ENCODE data around the gene NFIA. TPM values are rescaled to one million over a fixed set of nuclear protein-coding genes. Genes with fewer than 3 reads are reported as not detected.

NFIA gene
- total RNA-seq, 1 experiment from 2014 or later, result 0.35 TPM

- Histone ChIP-seq H3K4me2 (ENCODE audit: insufficient read depth, insufficient read length, low read length) (no peak overlapping the region), H2AK5ac (ENCODE audit: insufficient read length, low read length) (no peak overlapping the region), H2BK15ac (ENCODE audit: low read depth, low read length) (no peak overlapping the region), H4K91ac (ENCODE audit: insufficient read length, low read depth, low read length) (no peak overlapping the region), H2BK120ac (ENCODE audit: low read depth, low read length, poor library complexity, severe bottlenecking) (no peak overlapping the region), H3K56ac (ENCODE audit: insufficient read length, low read depth, low read length) (no peak overlapping the region), H3K18ac (ENCODE audit: insufficient read length, low read depth, low read length) (no peak overlapping the region), H4K8ac (replicated peaks; ENCODE audit: insufficient read length, low read depth, low read length) (no peak overlapping the region), H2AFZ (ENCODE audit: low read length) (no peak overlapping the region), H4K20me1 (ENCODE audit: control insufficient read depth, insufficient read depth, insufficient read length) (no peaks in the 10 kb centered on the region), H3K27me3 (ENCODE audit: insufficient read depth, low read length) (no peaks in the 10 kb centered on the region), H3K4me1 (ENCODE audit: insufficient read depth, low read length) (no peaks in the 10 kb centered on the region), H2BK5ac (ENCODE audit: insufficient read length, low read length) (no peak overlapping the region), H3K23ac (ENCODE audit: insufficient read length, low read depth, low read length) (no peak overlapping the region), H4K5ac (ENCODE audit: insufficient read length, low read depth, low read length) (no peak overlapping the region), H2BK12ac (ENCODE audit: insufficient read length, low read depth, low read length) (no peak overlapping the region), H3K79me1 (ENCODE audit: insufficient read depth, low read depth, low read length, poor library complexity, severe bottlenecking) (no peaks in the 10 kb centered on the region), H2BK20ac (ENCODE audit: low read depth, low read length, poor library complexity, severe bottlenecking) (no peak overlapping the region), H3K9ac (ENCODE audit: extremely low read depth, insufficient read length, low read length) (no peak overlapping the region), H3K79me2 (ENCODE audit: insufficient read depth, low read length) (no peaks in the 10 kb centered on the region), H3K23me2 (ENCODE audit: insufficient read length, low read depth, low read length, poor library complexity, severe bottlenecking) (no peaks in the 10 kb centered on the region), H3T11ph (ENCODE audit: low read length) (no peak overlapping the region), H3K27ac (ENCODE audit: insufficient read length, low read depth, low read length) (no peak overlapping the region), H3K4ac (ENCODE audit: low read depth, low read length) (no peak overlapping the region), H3K9me3 (ENCODE audit: control insufficient read depth, low read depth, low read length) (no peaks in the 10 kb centered on the region), H3K14ac (ENCODE audit: insufficient read depth, low read length) (no peak overlapping the region)
- no CpG with 5 or more reads among the region's 2 CpGs for WGBS (ENCODE audit: extremely low coverage, insufficient read length, low lambda C conversion rate)
- Mint-ChIP-seq H3K36me3 (ENCODE audit: insufficient read depth in 1 of 3, low read depth in 3 of 3) (peaks cover 0 to 4% (median 0%) of the 10 kb centered on the region in 3 experiments; a peak in 1 of 7 replicates), H3K27ac (no peak overlapping the region), H3K9me3 (peaks cover 0 to 5% of the 10 kb centered on the region in 2 experiments; a peak in 1 of 5 replicates), H3K4me1 (peaks cover 4 to 12% of the 10 kb centered on the region in 2 experiments; a peak in 2 of 4 replicates), H3K4me3 (no peak overlapping the region), H3K27me3 (ENCODE audit: low read depth) (no peaks in the 10 kb centered on the region)
- no peak for DNase-seq
- no peak for TF ChIP-seq CTCF (conservative IDR thresholded peaks at IDR 0.05)
Observed at GRCh38 chr1:61330571-61330970, 248.2 kb downstream of the NFIA start.

Measured in H9 (cell line).